PFSK-1 (cell line): Measurements from ENCODE around the gene NAXD.

Source experiments
- POLR2AphosphoS5 ChIP-seq: IDR thresholded peaks from 2 replicates; pipeline ENCODE4 v1.6.1; 2012; ENCODE audit warnings: low read depth, mild to moderate bottlenecking, control low read depth, low read length, moderate library complexity
- SIN3A ChIP-seq: IDR thresholded peaks from 2 replicates; pipeline ENCODE4 v1.6.1; 2012; ENCODE audit warnings: mild to moderate bottlenecking, low read length, moderate library complexity, borderline replicate concordance; ENCODE audit not compliant: insufficient read depth

DNA sequence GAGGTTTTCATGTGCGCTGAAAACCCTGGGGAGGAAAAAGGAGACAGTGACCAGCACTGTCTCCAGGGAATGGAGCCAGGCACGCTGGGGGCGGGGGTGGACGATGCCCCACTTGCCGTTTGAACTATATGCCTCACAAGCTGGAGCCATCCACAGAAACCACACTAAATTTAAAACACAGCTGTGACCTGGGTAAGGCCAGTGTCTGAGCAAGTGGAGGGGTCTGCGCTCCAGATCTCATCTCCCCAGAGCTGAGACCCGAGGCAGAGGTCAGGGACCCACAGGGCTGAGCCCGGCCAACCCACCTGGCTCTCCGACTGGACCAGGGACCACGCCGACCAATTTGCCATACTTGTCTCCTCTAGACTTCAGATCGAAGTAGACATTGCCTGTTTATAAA is 67.4 kb downstream of the NAXD start:
- no peak for TF ChIP-seq SIN3A
- no peak for TF ChIP-seq POLR2AphosphoS5
